ENCODE results near the gene PGC. TPM values are rescaled to one million over a fixed set of nuclear protein-coding genes. Genes with fewer than 3 reads are reported as not detected.

Gene PGC
- total RNA-seq, 4 donors from 2014 or later = 1.5 TPM; not detected in 3

GRCh38 chr6:41697861-41698781, 49.1 kb downstream of the PGC start:
- H3K4me3 ChIP-seq = no peak overlapping the region
- H3K9me3 ChIP-seq = no peaks in the 10 kb centered on the region
- TF ChIP-seq CTCF (IDR thresholded peaks at IDR 0.05) = no peak
- no peak for TF ChIP-seq POLR2A (IDR thresholded peaks at IDR 0.05)
- TF ChIP-seq EP300 (IDR thresholded peaks at IDR 0.05; ENCODE audit: low read depth) = no peak
- no peak for TF ChIP-seq POLR2AphosphoS5 (IDR thresholded peaks at IDR 0.05)
- intact Hi-C loops (cut with DNase I; ENCODE audit: low total_unique reads) (no loop called here), in situ Hi-C loops (cut with MboI; ENCODE audit: low pct_ligation_motif_present in 1 of 4, low pct_unique_long_range_greater_than_20kb in 1 of 4, low sequenced_read_pairs in 3 of 4) (loop anchor here in 1 of 4 donors (25.0 kb wide), 2 partner anchors 236 to 336 kb away; no protein-coding TSS in a partner anchor)
- no peaks in the 10 kb centered on the region for H3K36me3 ChIP-seq
- no peak overlapping the region for H3K27ac ChIP-seq
- H3K27me3 ChIP-seq = no peaks in the 10 kb centered on the region
- DNase-seq = no peak
- 79 to 86% methylated on average over 7 to 15 of the region's 15 CpGs for WGBS, 2 donors (ENCODE audit: low coverage in 1 of 2)
- H3K4me1 ChIP-seq = no peaks in the 10 kb centered on the region

DNA sequence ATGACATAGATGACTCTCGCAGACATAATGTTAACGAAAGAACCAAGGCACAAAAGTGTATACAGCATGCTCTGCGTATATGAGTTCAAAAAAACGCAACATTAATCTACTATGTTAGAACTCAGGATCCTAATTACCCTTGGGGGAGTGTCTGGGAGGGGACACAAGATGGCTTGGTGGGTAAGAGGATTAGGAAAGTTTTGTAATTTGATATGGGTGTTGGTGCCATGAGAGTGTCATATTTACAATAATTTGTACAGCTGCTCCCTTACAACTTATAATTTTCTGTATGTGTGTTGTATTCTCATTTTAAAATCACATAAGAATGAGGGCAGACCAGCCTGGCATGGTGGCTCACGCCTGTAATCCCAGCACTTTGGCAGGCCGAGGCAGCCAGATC, 50.4 kb downstream of the PGC start:
- no peaks in the 10 kb centered on the region for H3K4me1 ChIP-seq
- no peak overlapping the region for H3K27ac ChIP-seq
- no peaks in the 10 kb centered on the region for H3K9me3 ChIP-seq
- H3K4me3 ChIP-seq = no peak overlapping the region
- WGBS, 2 donors (ENCODE audit: low coverage in 1 of 2) = 94 to 98% methylated on average over 4 to 6 of the region's 6 CpGs
- DNase-seq = no peak
- TF ChIP-seq POLR2A (IDR thresholded peaks at IDR 0.05) (no peak), POLR2AphosphoS5 (IDR thresholded peaks at IDR 0.05) (no peak), CTCF (IDR thresholded peaks at IDR 0.05) (no peak), EP300 (IDR thresholded peaks at IDR 0.05; ENCODE audit: low read depth) (no peak)
- no peaks in the 10 kb centered on the region for H3K36me3 ChIP-seq
- in situ Hi-C loops (cut with MboI; ENCODE audit: low pct_ligation_motif_present in 1 of 4, low pct_unique_long_range_greater_than_20kb in 1 of 4, low sequenced_read_pairs in 3 of 4) (loop anchor here in 1 of 4 donors (25.0 kb wide), 2 partner anchors 234 to 334 kb away; no protein-coding TSS in a partner anchor), intact Hi-C loops (cut with DNase I; ENCODE audit: low total_unique reads) (no loop called here)
- no peaks in the 10 kb centered on the region for H3K27me3 ChIP-seq

- Histone ChIP-seq H3K4me3 (no peak overlapping the region), H3K4me1 (no peaks in the 10 kb centered on the region), H3K27ac (no peak overlapping the region), H3K27me3 (no peaks in the 10 kb centered on the region), H3K36me3 (no peaks in the 10 kb centered on the region), H3K9me3 (no peaks in the 10 kb centered on the region)
- no peak for DNase-seq
- intact Hi-C loops (cut with DNase I; ENCODE audit: low total_unique reads) (no loop called here), in situ Hi-C loops (cut with MboI; ENCODE audit: low pct_ligation_motif_present in 1 of 4, low pct_unique_long_range_greater_than_20kb in 1 of 4, low sequenced_read_pairs in 3 of 4) (loop anchor here in 1 of 4 donors (25.0 kb wide), 2 partner anchors 234 to 334 kb away; no protein-coding TSS in a partner anchor)
- WGBS, 2 donors (ENCODE audit: low coverage in 1 of 2) = 86 to 98% methylated on average over 1 to 6 of the region's 6 CpGs
- TF ChIP-seq POLR2AphosphoS5 (IDR thresholded peaks at IDR 0.05) = no peak
- no peak for TF ChIP-seq CTCF (IDR thresholded peaks at IDR 0.05)
- TF ChIP-seq POLR2A (IDR thresholded peaks at IDR 0.05) = no peak
- TF ChIP-seq EP300 (IDR thresholded peaks at IDR 0.05; ENCODE audit: low read depth) = no peak
These were observed 51.4 kb downstream of the PGC start for GRCh38 chr6:41695825-41696224.

GRCh38 chr6:41694815-41695526, 52.2 kb downstream of the PGC start:
- no peak overlapping the region for H3K27ac ChIP-seq
- H3K27me3 ChIP-seq = no peaks in the 10 kb centered on the region
- H3K4me3 ChIP-seq = no peak overlapping the region
- DNase-seq = no peak
- no peaks in the 10 kb centered on the region for H3K4me1 ChIP-seq
- intact Hi-C loops (cut with DNase I; ENCODE audit: low total_unique reads) = no loop called here
- H3K9me3 ChIP-seq = no peaks in the 10 kb centered on the region
- TF ChIP-seq POLR2A (IDR thresholded peaks at IDR 0.05) = no peak
- no peak for TF ChIP-seq EP300 (IDR thresholded peaks at IDR 0.05; ENCODE audit: low read depth)
- no peak for TF ChIP-seq POLR2AphosphoS5 (IDR thresholded peaks at IDR 0.05)
- no peak for TF ChIP-seq CTCF (IDR thresholded peaks at IDR 0.05)
- H3K36me3 ChIP-seq = peaks cover 0 to 4% (median 0%) of the 10 kb centered on the region in 4 donors
- in situ Hi-C loops (cut with MboI; ENCODE audit: low pct_ligation_motif_present in 1 of 4, low pct_unique_long_range_greater_than_20kb in 1 of 4, low sequenced_read_pairs in 3 of 4) = loop anchor here in 1 of 4 donors (25.0 kb wide), 2 partner anchors 233 to 333 kb away; no protein-coding TSS in a partner anchor
- WGBS, 2 donors (ENCODE audit: low coverage in 1 of 2) = 80 to 86% methylated on average over 2 to 6 of the region's 6 CpGs
